22Rv1 (cell line): Measurements from ENCODE around the gene FZD8.

Source experiments
- ZFX ChIP-seq: fragments of 450-650 bp; IDR thresholded peaks from 2 replicates; pipeline ENCODE4 v1.6.1; 2017; ENCODE audit warnings: antibody characterized with exemption, borderline replicate concordance
- TF ChIP-seq, protein P1 (sequence below): fragments of 450-650 bp; IDR thresholded peaks from 2 replicates; pipeline ENCODE4 v1.5.1; 2017; ENCODE audit warnings: mild to moderate bottlenecking

DNA sequence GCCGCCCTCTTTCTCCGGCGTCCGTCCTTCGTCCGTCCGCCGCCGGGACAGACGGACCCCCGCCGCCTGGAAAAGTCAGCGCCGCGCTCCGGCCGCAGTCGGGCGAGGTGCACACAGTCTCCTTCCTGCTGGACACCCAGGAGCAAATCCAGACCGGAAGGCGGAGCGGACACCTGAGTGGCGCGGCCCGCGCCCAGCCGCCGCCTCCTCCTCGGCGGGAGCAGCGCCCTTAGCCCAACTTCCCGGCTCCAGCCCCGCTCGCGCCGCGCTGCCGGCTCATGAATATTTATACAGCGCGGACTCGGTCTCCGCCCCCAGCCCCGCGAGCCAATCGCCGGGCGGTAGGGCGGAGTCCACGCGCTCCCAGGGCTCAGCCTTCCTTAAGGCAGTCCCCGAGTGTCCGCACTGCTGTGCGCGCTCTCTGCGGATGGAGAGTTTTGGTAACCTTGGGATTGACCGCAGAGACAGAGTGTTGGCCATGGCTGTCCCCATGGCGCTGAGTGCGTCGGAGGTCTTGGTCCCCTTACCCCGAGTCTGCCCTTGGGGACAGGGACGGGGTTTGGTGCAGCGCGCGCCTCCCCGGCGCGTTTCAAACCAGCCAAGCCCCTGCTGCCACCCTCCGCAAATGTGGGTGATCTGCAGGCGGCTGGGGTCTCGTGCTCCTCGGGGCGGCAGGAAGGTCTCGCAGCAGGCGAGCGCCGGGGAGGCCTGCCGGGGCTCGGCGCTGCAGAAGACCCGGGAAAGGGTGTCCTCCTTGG is at the start of gene FZD8:
- TF ChIP-seq, protein P1, sequence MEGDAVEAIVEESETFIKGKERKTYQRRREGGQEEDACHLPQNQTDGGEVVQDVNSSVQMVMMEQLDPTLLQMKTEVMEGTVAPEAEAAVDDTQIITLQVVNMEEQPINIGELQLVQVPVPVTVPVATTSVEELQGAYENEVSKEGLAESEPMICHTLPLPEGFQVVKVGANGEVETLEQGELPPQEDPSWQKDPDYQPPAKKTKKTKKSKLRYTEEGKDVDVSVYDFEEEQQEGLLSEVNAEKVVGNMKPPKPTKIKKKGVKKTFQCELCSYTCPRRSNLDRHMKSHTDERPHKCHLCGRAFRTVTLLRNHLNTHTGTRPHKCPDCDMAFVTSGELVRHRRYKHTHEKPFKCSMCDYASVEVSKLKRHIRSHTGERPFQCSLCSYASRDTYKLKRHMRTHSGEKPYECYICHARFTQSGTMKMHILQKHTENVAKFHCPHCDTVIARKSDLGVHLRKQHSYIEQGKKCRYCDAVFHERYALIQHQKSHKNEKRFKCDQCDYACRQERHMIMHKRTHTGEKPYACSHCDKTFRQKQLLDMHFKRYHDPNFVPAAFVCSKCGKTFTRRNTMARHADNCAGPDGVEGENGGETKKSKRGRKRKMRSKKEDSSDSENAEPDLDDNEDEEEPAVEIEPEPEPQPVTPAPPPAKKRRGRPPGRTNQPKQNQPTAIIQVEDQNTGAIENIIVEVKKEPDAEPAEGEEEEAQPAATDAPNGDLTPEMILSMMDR: no peak; the same call in 1 of the 2 replicates
- no peak for TF ChIP-seq ZFX
